HEK293T (cell line): Measurements from ENCODE around the gene MEI4.
A peak's percentile ranks its signal among the peaks of the same experiment; 100 is the strongest.

Source experiments
- CTCF ChIA-PET: fragments of 350-600 bp; formaldehyde crosslinking; extraction: SDS; loops from one replicate; lab custom pipeline; 2021; ENCODE audit warnings: antibody characterized with exemption, inconsistent platforms; lab: Yijun Ruan, JAX
- POLR2A ChIA-PET: fragments of 350-600 bp; formaldehyde crosslinking; extraction: SDS; loops from one replicate; lab custom pipeline; 2020; ENCODE audit warnings: antibody characterized with exemption, inconsistent platforms; lab: Yijun Ruan, JAX
- DNase-seq: peaks from one replicate; pipeline ENCODE4 v3.0.0; 2012; ENCODE audit warnings: mixed read lengths; ENCODE audit errors: extremely low spot score
- ARNT ChIP-seq: fragments of 450-650 bp; IDR thresholded peaks from 2 replicates; pipeline ENCODE4 v1.6.1; 2017; ENCODE audit warnings: mild to moderate bottlenecking
- BHLHE40 ChIP-seq: fragments of 450-650 bp; IDR thresholded peaks from 2 replicates; pipeline ENCODE4 v1.6.1; 2016; ENCODE audit warnings: mild to moderate bottlenecking, moderate library complexity, borderline replicate concordance
- CTBP1 ChIP-seq: fragments of 450-650 bp; IDR thresholded peaks from 2 replicates; pipeline ENCODE4 v1.6.1; 2016; ENCODE audit warnings: borderline replicate concordance
- ELF4 ChIP-seq: fragments of 450-650 bp; IDR thresholded peaks from 2 replicates; pipeline ENCODE4 v1.6.1; 2017; ENCODE audit warnings: antibody characterized with exemption
- FOXA1 ChIP-seq: fragments of 450-650 bp; IDR thresholded peaks from 2 replicates; pipeline ENCODE4 v1.6.1; 2016; ENCODE audit warnings: mild to moderate bottlenecking
- FOXK2 ChIP-seq: fragments of 450-650 bp; IDR thresholded peaks from 2 replicates; pipeline ENCODE4 v1.6.1; 2016; ENCODE audit warnings: mild to moderate bottlenecking
- FOXM1 ChIP-seq: fragments of 450-650 bp; IDR thresholded peaks from 2 replicates; pipeline ENCODE4 v1.6.1; 2017; ENCODE audit warnings: mild to moderate bottlenecking, borderline replicate concordance
- HDGF ChIP-seq: fragments of 450-650 bp; IDR thresholded peaks from 2 replicates; pipeline ENCODE4 v1.6.1; 2017; ENCODE audit warnings: antibody characterized with exemption, borderline replicate concordance
- L3MBTL2 ChIP-seq: fragments of 450-650 bp; conservative IDR thresholded peaks from 2 replicates; pipeline ENCODE4 v1.6.1; 2016; ENCODE audit warnings: mild to moderate bottlenecking
- LEF1 ChIP-seq: fragments of 450-650 bp; IDR thresholded peaks from 2 replicates; pipeline ENCODE4 v1.6.1; 2017; ENCODE audit warnings: mild to moderate bottlenecking, borderline replicate concordance
- NFRKB ChIP-seq: fragments of 450-650 bp; IDR thresholded peaks from 2 replicates; pipeline ENCODE4 v1.6.1; 2016; ENCODE audit warnings: mild to moderate bottlenecking, moderate library complexity
- SP1 ChIP-seq: fragments of 450-650 bp; IDR thresholded peaks from 2 replicates; pipeline ENCODE4 v1.6.1; 2017
- SUZ12 ChIP-seq: fragments of 450-650 bp; IDR thresholded peaks from 2 replicates; pipeline ENCODE4 v1.6.1; 2016; ENCODE audit warnings: mild to moderate bottlenecking
- TARDBP ChIP-seq: fragments of 450-650 bp; IDR thresholded peaks from 2 replicates; pipeline ENCODE4 v1.6.1; 2016
- ZNF384 ChIP-seq: fragments of 450-650 bp; IDR thresholded peaks from 2 replicates; pipeline ENCODE4 v1.6.1; 2016
- TF ChIP-seq, protein P1 (sequence below): fragments of 450-650 bp; IDR thresholded peaks from 2 replicates; pipeline ENCODE4 v1.6.1; 2016

Gene MEI4, protein sequence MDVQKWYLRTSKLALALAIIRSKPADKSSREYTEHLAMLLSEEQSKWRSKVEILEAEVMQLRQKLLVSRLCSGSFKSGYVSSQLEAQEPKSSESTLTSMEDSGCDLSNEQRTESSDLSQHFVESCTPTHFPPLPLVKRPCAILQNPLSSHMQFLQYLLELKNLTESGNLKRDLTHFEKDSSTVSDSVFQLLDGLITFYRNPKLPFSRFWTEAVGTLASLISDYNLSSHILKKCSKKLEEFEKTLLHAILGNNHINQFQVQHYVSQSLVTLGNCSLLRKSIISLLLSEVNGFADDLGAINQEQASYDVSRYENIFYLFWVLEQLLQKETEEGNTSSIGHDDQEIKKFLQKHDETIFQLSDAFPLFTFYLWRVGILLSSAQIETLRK

DNA sequence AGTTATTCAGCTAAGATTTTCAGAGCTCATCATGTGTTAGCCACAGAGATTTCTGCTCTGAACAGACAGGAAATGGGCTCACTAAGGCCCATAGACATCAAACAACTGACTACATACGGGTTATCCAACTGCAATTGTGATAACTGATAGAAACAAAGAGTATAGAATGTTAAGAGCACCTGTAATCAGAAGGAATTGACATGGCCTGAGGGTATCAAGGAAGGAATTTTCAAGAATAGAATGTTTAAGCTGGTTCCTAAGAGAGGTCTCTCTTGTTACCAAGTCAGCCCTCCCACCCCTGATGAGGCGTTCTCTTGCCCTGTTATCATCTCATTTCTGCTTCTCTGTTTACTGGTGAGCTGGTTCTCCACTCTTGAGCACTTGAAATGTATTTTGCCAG lies at the start of gene MEI4:
MEI4 (plus strand) TSS at position 301 of the 400 bp plus-strand sequence. CDS start 37,633 bp downstream, outside the sequence.
- no peak for DNase-seq
- CTCF ChIA-PET, result no interaction called here
- POLR2A ChIA-PET, result no interaction called here
- no peak for TF ChIP-seq ELF4
- TF ChIP-seq NFRKB, result no peak
- TF ChIP-seq SUZ12, result no peak
- no peak for TF ChIP-seq FOXM1
- TF ChIP-seq L3MBTL2, result no peak
- no peak for TF ChIP-seq ZNF384
- TF ChIP-seq HDGF, result no peak

DNA sequence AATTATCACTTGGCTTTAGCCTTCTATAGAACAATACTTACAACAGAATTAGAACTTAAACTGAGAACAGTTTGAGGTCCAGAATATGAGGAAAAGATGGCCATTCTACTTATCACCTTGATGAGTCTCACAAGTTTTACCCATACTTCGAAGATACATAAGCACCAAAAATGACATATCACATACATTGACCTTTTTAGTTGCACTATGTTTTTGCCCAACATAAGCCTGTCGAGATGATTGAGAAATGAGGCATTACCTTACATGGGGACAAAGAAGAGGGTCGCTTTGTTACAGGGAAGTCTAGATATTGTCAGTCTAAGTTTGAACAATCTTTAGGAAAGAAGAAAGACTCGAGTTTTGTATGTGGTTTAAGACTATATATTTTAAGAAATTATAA lies 48.4 kb upstream of the MEI4 start:
- CTCF ChIA-PET, result no interaction called here
- no peak for TF ChIP-seq HDGF
- TF ChIP-seq, protein P1, sequence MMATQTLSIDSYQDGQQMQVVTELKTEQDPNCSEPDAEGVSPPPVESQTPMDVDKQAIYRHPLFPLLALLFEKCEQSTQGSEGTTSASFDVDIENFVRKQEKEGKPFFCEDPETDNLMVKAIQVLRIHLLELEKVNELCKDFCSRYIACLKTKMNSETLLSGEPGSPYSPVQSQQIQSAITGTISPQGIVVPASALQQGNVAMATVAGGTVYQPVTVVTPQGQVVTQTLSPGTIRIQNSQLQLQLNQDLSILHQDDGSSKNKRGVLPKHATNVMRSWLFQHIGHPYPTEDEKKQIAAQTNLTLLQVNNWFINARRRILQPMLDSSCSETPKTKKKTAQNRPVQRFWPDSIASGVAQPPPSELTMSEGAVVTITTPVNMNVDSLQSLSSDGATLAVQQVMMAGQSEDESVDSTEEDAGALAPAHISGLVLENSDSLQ, result no peak
- no peak for TF ChIP-seq FOXK2
- TF ChIP-seq CTBP1, result no peak
- no peak for TF ChIP-seq TARDBP
- TF ChIP-seq ARNT, result no peak
- TF ChIP-seq SUZ12, result no peak
- no peak for TF ChIP-seq LEF1
- no peak for TF ChIP-seq L3MBTL2
- TF ChIP-seq ELF4, result no peak
- TF ChIP-seq FOXA1, result no peak
- no peak for TF ChIP-seq ZNF384
- TF ChIP-seq SP1, result no peak
- TF ChIP-seq FOXM1, result no peak
- no peak for DNase-seq
- POLR2A ChIA-PET, result no interaction called here

DNA sequence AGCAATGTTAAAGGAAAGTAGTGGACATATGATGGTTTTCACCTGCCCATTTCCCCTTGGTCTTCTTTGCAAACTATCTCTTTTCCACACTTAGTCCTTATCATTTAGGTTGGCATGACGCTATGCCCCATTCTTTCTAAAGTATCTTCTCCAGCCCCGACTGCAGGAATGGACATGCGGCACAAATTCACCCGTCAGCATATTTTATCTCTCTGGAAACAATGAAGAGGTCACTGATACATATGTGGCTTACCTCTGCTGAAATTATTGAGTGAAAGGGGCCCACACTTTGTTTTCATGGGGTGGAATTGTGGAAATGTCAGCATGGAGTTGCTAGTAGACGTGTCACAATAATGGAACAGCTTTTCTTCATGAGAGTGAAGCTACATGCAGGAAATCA lies 45.8 kb upstream of the MEI4 start:
- ChIA-PET POLR2A (no interaction called here), CTCF (no interaction called here)
- no peak for DNase-seq
- TF ChIP-seq ZNF384, result no peak
- TF ChIP-seq SP1, result no peak
- no peak for TF ChIP-seq TARDBP
- TF ChIP-seq FOXA1, result no peak

DNA sequence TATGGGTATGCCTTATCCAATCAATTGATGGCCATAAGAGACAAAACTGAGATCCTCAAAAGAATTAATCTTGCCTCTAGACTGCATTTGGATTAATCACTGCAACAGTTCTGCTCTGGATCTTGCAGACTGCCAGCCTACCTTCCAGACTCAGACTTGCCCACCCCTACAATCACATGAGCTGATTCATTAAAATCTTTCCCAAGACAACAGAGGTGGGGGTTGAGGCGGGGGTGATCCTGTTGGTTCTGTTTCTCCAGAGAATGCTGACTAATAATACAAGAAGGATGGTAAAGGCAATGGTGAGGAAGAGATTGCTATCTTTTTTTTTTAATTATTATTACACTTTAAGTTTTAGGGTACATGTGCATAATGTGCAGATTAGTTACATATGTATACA lies 43.7 kb upstream of the MEI4 start:
- TF ChIP-seq BHLHE40 (no peak), SP1 (no peak), LEF1 (no peak), CTBP1 (no peak), NFRKB (no peak), TARDBP (no peak), FOXM1 (no peak)
- ChIA-PET CTCF (no interaction called here), POLR2A (no interaction called here)
- DNase-seq, result no peak

DNA sequence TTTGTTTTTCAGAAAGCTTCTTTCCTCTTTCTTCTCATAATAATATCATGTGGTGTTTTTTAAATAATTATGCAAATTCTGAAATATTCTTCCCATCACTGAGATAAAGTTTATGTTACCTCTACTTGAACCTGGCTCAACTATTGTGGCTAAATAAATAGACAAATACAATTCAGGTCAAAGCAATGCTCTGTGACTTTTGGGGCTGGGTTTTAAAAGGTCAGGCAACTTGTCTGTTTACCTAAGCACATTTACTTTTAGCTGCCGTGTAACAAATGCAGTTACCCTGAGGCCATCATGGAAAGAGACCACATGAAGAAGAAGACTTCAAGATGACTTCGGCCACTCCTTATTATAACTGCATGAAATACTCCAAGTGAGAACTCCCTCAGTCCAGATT lies 33.7 kb upstream of the MEI4 start:
- TF ChIP-seq LEF1, result no peak
- TF ChIP-seq FOXA1, result no peak
- TF ChIP-seq ELF4, result no peak
- no peak for TF ChIP-seq L3MBTL2
- no peak for TF ChIP-seq ZNF384
- TF ChIP-seq BHLHE40, result no peak
- no peak for TF ChIP-seq TARDBP
- TF ChIP-seq NFRKB, result no peak
- ChIA-PET CTCF (no interaction called here), POLR2A (no interaction called here)
- no peak for DNase-seq

DNA sequence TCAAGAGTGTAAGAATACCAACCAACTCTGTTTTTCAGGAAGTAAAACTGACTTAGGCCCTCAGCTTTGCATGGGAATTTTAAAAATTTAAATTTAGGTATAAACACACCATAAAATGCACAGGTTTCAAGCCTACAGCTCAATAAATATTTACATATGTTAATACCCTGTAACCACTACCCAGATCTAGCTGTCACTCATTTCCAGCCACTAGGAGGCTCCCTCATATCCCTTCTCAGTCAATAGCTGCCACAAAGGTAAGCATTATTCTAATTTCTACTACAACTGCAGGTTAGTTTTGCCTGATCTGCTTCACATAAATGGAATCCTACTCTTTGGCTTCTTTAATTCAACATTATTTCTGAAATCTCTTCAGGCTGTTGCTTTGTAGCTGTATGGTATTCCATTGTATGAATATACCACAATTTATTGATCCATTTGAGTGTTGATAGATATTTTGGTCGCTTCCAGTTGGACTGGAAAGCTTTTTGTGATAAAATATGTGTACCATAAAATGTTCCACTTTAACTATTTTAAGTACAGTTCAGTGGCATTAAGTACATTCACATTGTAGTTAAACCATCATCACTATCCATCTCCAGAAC lies 32.5 kb upstream of the MEI4 start:
- POLR2A ChIA-PET, result no interaction called here
- CTCF ChIA-PET, result interaction anchor here (1.0 kb wide), 1 partner anchor 239 kb away, joined by 3 read pairs; no protein-coding TSS in a partner anchor
- DNase-seq, result peak; percentile 10
- TF ChIP-seq, protein P1, result peak; percentile 67
- no peak for TF ChIP-seq SUZ12

DNA sequence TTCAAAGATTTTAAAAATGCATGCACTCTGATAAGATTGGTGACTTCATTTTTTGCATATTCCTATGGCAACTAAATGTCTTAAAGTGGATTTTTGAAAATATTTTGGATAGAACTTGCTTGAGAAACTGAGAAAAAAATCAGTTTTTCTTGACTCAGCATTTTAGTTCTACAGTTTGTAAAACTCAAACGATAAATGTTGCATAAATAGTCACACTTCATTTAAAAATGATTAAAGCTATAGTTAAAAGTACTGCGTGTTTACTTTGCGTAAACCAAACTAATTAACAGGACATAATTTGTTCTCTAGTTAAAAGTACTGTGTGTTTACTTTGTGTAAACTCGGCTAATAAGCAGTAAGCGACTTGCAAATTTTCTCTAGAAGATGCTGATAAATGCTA lies 28.3 kb upstream of the MEI4 start:
- TF ChIP-seq CTBP1, result no peak
- TF ChIP-seq SP1, result no peak
- no peak for TF ChIP-seq BHLHE40
- no peak for TF ChIP-seq FOXA1
- TF ChIP-seq ZNF384, result no peak
- no peak for TF ChIP-seq NFRKB
- TF ChIP-seq L3MBTL2, result no peak
- no peak for TF ChIP-seq ARNT
- no peak for TF ChIP-seq FOXM1
- TF ChIP-seq, protein P1, result no peak
- no peak for TF ChIP-seq LEF1
- TF ChIP-seq SUZ12, result no peak
- TF ChIP-seq FOXK2, result no peak
- TF ChIP-seq ELF4, result no peak
- TF ChIP-seq TARDBP, result no peak
- TF ChIP-seq HDGF, result no peak
- ChIA-PET CTCF (no interaction called here), POLR2A (no interaction called here)
- no peak for DNase-seq
